Activated CD8-positive, alpha-beta T cell treated with anti-CD3 and anti-CD28 coated beads, Interleukin-2, amount 10 ng/mL, durations not matched to agents 7 days and 5 days (primary cell): ENCODE measurements around the gene PRRT1. TPM values are rescaled to one million over a fixed set of nuclear protein-coding genes. Genes with fewer than 3 reads are reported as not detected.
"Not testable (repeated sequence)": the region's sequence is repeated elsewhere in the genome, so short reads cannot be mapped to it uniquely, and the experiment has no call there.

ENCODE experiments used
- ATAC-seq: fragments of 150-1000 bp; cut with Tn5 transposase; one replicate; pipeline ENCODE4 v1.10.0; 2021; ENCODE audit warnings: moderate library complexity
- CTCF ChIA-PET: fragments of 350-600 bp; sonication (Branson Sonifier 250); formaldehyde crosslinking; loops from one replicate; lab custom pipeline; 2021; ENCODE audit warnings: antibody characterized with exemption; lab: Charles Lee
- POLR2A ChIA-PET: fragments of 350-600 bp; sonication (Branson Sonifier 250); formaldehyde crosslinking; loops from one replicate; lab custom pipeline; 2021; ENCODE audit warnings: antibody characterized with exemption; lab: Charles Lee
- DNase-seq: peaks from one replicate; pipeline ENCODE4 v3.0.0-alpha.2; 2020
- H3K27ac Mint-ChIP-seq: one replicate; pipeline ENCODE4 v1.8.0; 2021; ENCODE audit warnings: mild to moderate bottlenecking, mixed read lengths
- H3K27me3 Mint-ChIP-seq: one replicate; pipeline ENCODE4 v1.8.0; 2021; ENCODE audit warnings: low read depth, mixed read lengths
- H3K36me3 Mint-ChIP-seq: one replicate; pipeline ENCODE4 v1.8.0; 2021; ENCODE audit warnings: low read depth, mixed read lengths
- H3K4me1 Mint-ChIP-seq: one replicate; pipeline ENCODE4 v1.8.0; 2021; ENCODE audit warnings: low read depth, mixed read lengths
- H3K4me3 Mint-ChIP-seq: one replicate; pipeline ENCODE4 v1.8.0; 2021; ENCODE audit warnings: mild to moderate bottlenecking, mixed read lengths
- H3K9me3 Mint-ChIP-seq: one replicate; pipeline ENCODE4 v1.8.0; 2022; ENCODE audit warnings: mixed read lengths; ENCODE audit not compliant: insufficient read depth
- total RNA-seq, 2 experiments: library from RNA; stranded (reverse); gene quantifications; one replicate each; pipeline ENCODE4 v1.2.3, GENCODE V29; 2021

The PRRT1 gene
- total RNA-seq, 2 experiments from 2014 or later: 0.37 to 0.45 TPM

DNA sequence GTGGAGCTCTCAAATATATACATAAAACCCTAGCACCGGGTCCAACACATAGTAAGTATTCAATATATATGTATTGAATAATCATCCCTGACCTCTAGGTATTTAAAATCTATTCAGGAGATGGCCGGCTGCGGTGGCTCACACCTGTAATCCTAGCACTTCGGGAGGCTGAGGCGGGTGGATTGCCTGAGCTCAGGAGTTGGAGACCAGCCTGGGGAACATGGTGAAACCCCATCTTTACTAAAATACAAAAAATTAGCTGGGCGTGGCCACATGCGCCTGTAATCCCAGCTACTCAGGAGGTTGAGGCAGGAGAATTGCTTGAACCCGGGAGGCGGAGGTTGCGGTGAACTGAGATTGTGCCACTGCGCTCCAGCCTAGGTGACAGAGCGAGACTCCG, 41.4 kb upstream of the PRRT1 start:
- ChIA-PET POLR2A (interaction anchor here (0.6 to 6.5 kb wide), 8 partner anchors 10 to 71 kb away, joined by 3 to 45 read pairs (median 5); partner anchors contain the start of genes AGPAT1, ATF6B, FKBPL and RNF5), CTCF (interaction anchor here (0.6 to 1.9 kb wide), 7 partner anchors 14 to 74 kb away, joined by 3 to 7 read pairs (median 4); partner anchors contain the start of genes AGPAT1 and FKBPL)
- Mint-ChIP-seq H3K36me3 (peaks cover 37% of the 10 kb centered on the region), H3K4me3 (peak overlapping the region; percentile 99), H3K4me1 (peaks cover 45% of the 10 kb centered on the region), H3K27ac (peak overlapping the region; percentile 97)
- H3K9me3 Mint-ChIP-seq, H3K27me3 Mint-ChIP-seq, ATAC-seq, DNase-seq: not testable (repeated sequence)

DNA sequence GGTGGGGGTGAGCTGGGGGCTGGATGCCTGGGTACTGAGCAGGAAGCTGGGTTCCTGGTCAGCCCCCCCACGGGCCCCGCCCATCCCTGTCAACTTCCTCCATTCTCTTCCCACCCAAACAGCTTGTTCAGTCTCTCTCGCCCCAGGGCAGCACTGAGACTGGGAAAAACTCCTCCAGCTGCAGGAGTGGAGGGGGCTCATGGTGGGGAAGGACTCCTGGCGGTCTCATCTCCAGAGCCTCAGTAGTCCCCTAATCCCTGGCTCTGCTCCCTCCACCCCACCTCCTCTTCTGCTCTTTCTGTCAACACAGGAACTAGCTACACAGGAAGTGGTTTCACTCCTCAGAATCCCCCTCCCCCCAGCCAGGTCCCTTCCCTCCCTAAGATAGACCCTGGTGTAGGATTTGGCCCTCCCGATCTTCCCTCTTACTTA, 40.9 kb upstream of the PRRT1 start, which contains the start of gene GPSM3:
Gene GPSM3 (minus strand): TSS at position 36 of the 432 bp plus-strand sequence. CDS start 130 bp downstream, outside the sequence.
- peaks cover 50% of the 10 kb centered on the region for H3K4me1 Mint-ChIP-seq
- no peaks in the 10 kb centered on the region for H3K27me3 Mint-ChIP-seq
- ATAC-seq (no peak), DNase-seq (peak; percentile 66)
- peak within 1 kb of the TSS; percentile 97 for H3K27ac Mint-ChIP-seq
- peaks cover 42% of the 10 kb centered on the region for H3K36me3 Mint-ChIP-seq
- H3K9me3 Mint-ChIP-seq: no peaks in the 10 kb centered on the region
- ChIA-PET CTCF (interaction anchor here (0.6 to 1.9 kb wide), 8 partner anchors 10 to 646 kb away, joined by 3 to 7 read pairs (median 3); partner anchors contain the start of genes AGPAT1, FKBPL and TAP2), POLR2A (interaction anchor here (0.6 to 6.5 kb wide), 10 partner anchors 10 to 71 kb away, joined by 3 to 45 read pairs (median 4); partner anchors contain the start of genes AGPAT1, ATF6B, FKBPL and RNF5)
- peak within 1 kb of the TSS; percentile 99 for H3K4me3 Mint-ChIP-seq

DNA sequence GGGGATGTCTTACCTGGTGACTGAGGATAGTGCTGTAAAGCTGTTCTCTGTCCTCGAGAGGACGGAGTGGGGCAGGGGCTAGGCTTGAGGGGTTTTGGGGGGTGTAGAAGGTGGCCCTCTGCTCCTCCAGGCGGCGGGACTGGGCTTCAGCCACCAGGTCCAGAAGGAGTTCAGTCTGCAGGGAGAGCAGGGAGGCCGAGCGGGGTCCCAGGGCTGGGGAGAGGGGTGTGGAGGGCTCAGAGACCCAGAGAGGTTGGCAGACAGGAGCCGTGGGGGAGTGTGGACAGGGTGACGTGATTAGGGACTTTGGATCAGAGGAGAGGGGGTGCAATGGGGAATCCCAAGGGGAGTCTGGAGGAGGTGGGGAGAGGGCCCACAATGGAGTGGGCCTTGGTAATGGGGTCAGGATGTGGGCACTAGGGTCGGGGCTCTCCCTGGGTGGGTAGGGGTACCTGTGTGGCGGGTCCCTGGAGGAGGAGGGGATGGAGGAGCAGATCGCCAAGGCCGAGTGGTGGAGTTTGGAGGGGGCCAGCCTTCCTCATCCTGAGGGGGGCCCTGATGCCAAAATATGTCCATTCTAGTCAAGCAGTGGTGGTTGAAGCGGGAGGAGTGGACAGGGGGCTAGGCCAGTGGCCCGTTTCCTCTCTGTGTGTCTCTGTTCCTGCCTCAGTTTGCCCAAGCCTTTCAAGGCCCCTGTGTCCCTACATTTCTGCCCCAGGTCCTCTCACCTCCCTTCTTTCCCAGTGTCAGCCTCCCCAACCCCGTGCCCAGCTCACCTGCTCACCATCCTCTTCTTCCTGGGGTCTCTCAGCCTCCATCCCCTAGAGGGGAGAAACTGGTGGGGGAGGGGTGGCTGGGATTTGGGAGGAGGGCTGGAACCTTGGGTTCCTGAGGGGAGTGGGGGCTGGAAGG, 40.2 kb upstream of the PRRT1 start:
- H3K4me1 Mint-ChIP-seq: peaks cover 53% of the 10 kb centered on the region
- ATAC-seq (no peak), DNase-seq (no peak)
- H3K4me3 Mint-ChIP-seq: peak overlapping the region; percentile 99
- H3K9me3 Mint-ChIP-seq: no peaks in the 10 kb centered on the region
- no peaks in the 10 kb centered on the region for H3K27me3 Mint-ChIP-seq
- POLR2A ChIA-PET: interaction anchor here (1.0 to 6.5 kb wide), 7 partner anchors 9 to 780 kb away, joined by 3 to 45 read pairs (median 7); partner anchors contain the start of genes ATF6B, FKBPL and RNF5
- CTCF ChIA-PET: interaction anchor here (0.9 to 2.5 kb wide), 7 partner anchors 9 to 646 kb away, joined by 3 to 8 read pairs (median 3); partner anchors contain the start of genes AGPAT1 and TAP2
- H3K36me3 Mint-ChIP-seq: peaks cover 49% of the 10 kb centered on the region
- H3K27ac Mint-ChIP-seq: peak overlapping the region; percentile 97

DNA sequence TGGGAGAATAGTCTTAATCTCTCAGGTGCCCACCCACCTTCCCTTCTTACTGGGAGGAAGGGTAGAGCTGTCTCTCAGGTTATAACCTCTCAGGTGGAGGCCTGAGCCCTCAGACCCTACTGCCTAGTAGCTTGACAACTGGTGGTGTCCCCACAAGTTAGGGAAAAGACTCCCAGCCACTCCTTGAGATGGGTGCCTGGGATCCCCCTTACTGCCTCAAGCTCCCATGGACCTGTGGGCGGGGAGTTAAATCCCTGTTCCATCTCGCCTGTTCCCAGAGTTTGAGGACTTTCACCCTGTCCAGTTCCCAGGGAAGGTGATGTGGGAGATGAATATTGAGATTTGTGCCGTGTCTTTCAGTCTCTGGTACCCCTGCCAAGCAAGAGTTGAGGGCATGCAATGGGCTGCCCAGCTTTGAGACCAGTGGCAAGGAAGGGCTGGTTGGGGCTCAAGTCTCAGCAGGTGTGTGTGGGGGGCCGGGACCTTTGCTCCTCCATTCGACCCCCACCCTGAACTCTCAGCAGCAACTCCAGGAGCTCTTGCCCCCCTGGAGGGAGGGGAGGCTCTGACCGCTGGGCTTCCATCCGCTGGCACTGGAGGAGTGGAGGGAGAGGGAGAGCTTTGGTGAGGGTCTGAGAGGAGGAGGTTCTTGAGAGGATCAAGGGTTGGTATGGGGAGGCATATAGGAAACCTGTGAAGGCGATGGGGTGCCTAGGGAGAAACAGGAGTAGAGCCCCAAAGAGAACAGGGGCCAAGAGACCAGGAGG, 39.4 kb upstream of the PRRT1 start:
- Mint-ChIP-seq H3K4me3 (peak overlapping the region; percentile 99), H3K27me3 (no peaks in the 10 kb centered on the region), H3K36me3 (peaks cover 56% of the 10 kb centered on the region), H3K9me3 (no peaks in the 10 kb centered on the region), H3K27ac (peak overlapping the region; percentile 97), H3K4me1 (peaks cover 56% of the 10 kb centered on the region)
- POLR2A ChIA-PET: interaction anchor here (1.0 to 6.5 kb wide), 9 partner anchors 8 to 780 kb away, joined by 3 to 45 read pairs (median 6); partner anchors contain the start of genes AGPAT1, ATF6B, DXO and FKBPL
- no peak for ATAC-seq
- CTCF ChIA-PET: interaction anchor here (1.2 to 2.5 kb wide), 3 partner anchors 9 to 72 kb away, joined by 3 to 8 read pairs (median 3); no protein-coding TSS in a partner anchor
- DNase-seq: no peak

DNA sequence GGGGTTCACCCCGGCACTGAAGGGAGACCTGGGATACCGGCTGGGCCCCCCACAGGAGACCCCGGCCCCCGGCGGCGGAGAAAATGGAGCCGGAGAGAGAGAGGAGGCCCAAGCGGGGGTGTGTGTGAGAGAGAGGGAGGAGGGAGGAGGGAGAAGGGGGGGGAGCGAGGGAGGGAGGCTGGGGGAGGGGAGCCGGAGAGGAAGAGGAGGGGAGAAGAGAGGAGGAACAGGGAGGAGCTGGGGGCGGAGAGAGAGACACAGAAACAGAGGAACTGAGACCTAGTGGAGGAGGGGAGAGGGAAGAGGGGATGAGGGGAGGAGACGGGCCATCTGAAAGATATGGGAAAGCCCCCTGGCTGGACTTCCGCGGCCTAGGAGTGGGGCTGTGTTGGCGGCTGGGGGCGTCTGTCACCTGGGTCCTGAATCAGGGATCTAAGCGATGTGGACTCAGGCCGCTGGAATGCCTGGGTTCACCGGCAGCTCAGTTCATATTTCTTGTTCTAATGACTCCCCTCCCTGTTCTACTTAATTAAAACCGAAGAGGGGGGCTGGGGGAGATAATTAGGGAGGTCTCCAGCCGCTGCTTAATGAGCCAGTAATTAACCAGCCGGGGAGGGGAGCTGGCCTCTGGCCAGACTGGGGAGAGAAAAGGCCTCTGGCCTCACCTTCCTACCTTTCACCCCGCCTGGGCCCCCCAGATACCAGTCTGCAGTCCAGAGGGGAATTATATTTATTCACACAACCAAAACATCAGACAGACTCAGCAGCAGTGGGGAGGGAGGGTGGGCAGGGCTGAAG, 38.5 kb upstream of the PRRT1 start, which contains the start of gene PBX2:
Gene PBX2 (minus strand): TSS at position 149 of the 798 bp plus-strand sequence. CDS start 287 bp downstream, outside the sequence.
- peaks cover 62% of the 10 kb centered on the region for H3K36me3 Mint-ChIP-seq
- peak within 1 kb of the TSS; percentile 97 for H3K27ac Mint-ChIP-seq
- H3K27me3 Mint-ChIP-seq: no peaks in the 10 kb centered on the region
- ChIA-PET POLR2A (interaction anchor here (1.0 to 6.5 kb wide), 8 partner anchors 8 to 781 kb away, joined by 3 to 45 read pairs (median 7); partner anchors contain the start of genes AGPAT1, ATF6B, DXO and FKBPL), CTCF (interaction anchor here (1.2 to 2.5 kb wide), 2 partner anchors 11 to 72 kb away, joined by 3 to 8 read pairs; no protein-coding TSS in a partner anchor)
- peaks cover 59% of the 10 kb centered on the region for H3K4me1 Mint-ChIP-seq
- DNase-seq (peak; percentile 93), ATAC-seq (peak; percentile 61)
- no peaks in the 10 kb centered on the region for H3K9me3 Mint-ChIP-seq
- peak within 1 kb of the TSS; percentile 99 for H3K4me3 Mint-ChIP-seq

DNA sequence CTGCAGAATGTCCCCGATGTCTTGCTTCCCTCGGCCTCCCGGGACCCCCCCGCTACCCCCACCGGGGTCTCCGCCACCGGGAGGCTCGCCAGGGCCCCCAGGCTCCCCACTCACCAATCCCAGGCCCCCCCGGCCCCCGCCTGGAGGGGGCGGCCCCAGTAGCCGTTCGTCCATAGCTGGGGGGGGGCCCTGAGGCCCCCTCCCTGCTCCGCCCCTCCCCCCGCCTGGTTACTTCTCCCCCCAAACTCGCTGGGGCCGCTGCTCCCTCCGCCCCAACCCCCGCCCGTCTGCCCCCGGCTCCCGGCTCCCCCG, 38.0 kb upstream of the PRRT1 start:
- peaks cover 62% of the 10 kb centered on the region for H3K36me3 Mint-ChIP-seq

DNA sequence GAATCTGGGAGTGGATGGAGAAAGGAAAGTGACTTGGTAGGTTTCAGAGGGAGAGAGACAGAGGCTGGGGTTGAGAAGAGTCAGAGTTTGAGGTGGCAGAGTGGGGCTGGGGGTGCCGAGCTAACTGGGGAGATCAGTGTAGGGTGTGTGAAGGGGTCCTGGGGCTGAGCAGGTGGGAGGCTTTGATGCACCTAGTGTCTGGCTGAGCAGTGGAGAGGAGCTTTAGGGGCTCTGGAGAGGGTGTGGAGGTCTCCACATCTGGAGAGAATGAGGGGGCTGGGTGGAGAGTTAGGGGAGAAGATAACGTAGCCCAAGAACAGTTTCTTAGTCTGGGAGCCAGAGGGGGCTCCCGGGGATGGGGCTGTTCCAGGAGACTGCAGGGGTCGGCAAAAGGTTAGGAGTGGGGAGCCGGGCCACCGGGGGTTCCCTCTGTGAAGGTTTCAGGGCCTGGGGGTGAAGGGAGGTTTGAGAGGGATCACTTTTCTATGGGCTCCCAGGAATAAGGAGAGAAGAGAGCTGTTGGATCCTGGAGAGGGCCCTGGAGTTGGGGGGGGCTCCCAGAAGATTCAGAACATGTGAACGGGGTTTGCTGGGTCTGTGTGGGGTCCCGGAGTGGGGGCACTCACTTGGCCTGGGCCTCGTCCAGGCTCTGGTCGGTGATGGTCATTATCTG, 37.5 kb upstream of the PRRT1 start:
- Mint-ChIP-seq H3K4me3 (peak overlapping the region; percentile 99), H3K4me1 (peaks cover 49% of the 10 kb centered on the region), H3K9me3 (no peaks in the 10 kb centered on the region), H3K27me3 (no peaks in the 10 kb centered on the region), H3K36me3 (peaks cover 62% of the 10 kb centered on the region), H3K27ac (peak overlapping the region; percentile 87)
- no peak for DNase-seq
- no peak for ATAC-seq
- POLR2A ChIA-PET: interaction anchor here (1.3 to 6.5 kb wide), 3 partner anchors 10 to 783 kb away, joined by 5 to 45 read pairs (median 8); partner anchors contain the start of gene RNF5
- CTCF ChIA-PET: interaction anchor here (1.0 to 2.5 kb wide), 2 partner anchors 9 to 71 kb away, joined by 3 to 8 read pairs; no protein-coding TSS in a partner anchor

More for the DNA sequence above, 38.0 kb upstream of the PRRT1 start:
- DNase-seq: no peak
- Mint-ChIP-seq H3K4me3 (peak overlapping the region; percentile 99), H3K4me1 (peaks cover 53% of the 10 kb centered on the region), H3K9me3 (no peaks in the 10 kb centered on the region), H3K27me3 (no peaks in the 10 kb centered on the region), H3K27ac (no peak overlapping the region)
- ChIA-PET POLR2A (interaction anchor here (1.0 to 6.5 kb wide), 5 partner anchors 10 to 218 kb away, joined by 3 to 45 read pairs (median 8); partner anchors contain the start of genes ATF6B, DXO, FKBPL and RNF5), CTCF (interaction anchor here (1.0 to 2.5 kb wide), 3 partner anchors 10 to 71 kb away, joined by 3 to 8 read pairs (median 3); no protein-coding TSS in a partner anchor)
- ATAC-seq: no peak

DNA sequence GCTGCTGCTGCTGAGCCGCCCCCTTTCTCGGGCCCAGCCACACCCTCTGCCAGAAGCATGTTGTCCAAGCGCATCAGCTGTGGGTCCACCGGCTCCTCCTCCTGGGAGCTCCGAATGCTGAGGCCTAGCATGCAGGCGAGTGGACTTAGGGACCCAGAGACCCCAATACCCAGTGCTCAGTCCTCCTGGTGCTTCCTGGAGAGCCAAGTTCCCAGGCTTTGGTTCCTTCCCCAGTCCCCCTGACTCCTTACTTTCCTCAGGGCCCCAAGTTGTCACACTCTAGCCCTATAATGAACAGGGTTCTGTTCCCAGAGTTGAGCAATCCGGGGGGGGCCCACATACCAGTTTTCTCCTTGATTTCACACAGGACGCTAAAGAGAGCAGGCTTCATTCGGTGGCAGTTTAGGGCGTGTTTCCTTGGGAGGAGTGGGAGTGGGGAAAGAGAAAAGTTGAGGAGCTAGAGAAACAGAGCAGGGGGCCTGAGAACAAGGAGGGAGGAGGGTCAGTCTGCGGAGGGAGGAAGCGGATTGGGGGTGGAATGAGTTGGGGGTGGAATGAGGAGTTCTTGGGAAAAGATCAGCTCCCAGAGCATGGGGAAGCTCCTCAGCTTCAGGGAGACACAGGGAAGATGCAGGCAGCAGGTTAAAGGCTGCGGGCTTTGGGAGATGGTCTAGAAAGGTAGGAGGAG, 36.8 kb upstream of the PRRT1 start:
- no peaks in the 10 kb centered on the region for H3K27me3 Mint-ChIP-seq
- peak overlapping the region; percentile 99 for H3K4me3 Mint-ChIP-seq
- peak overlapping the region; percentile 87 for H3K27ac Mint-ChIP-seq
- peaks cover 42% of the 10 kb centered on the region for H3K4me1 Mint-ChIP-seq
- peaks cover 68% of the 10 kb centered on the region for H3K36me3 Mint-ChIP-seq
- H3K9me3 Mint-ChIP-seq: no peaks in the 10 kb centered on the region
- POLR2A ChIA-PET: interaction anchor here (1.3 to 6.5 kb wide), 3 partner anchors 9 to 783 kb away, joined by 5 to 45 read pairs (median 8); partner anchors contain the start of gene RNF5
- ATAC-seq (no peak), DNase-seq (no peak)
- CTCF ChIA-PET: interaction anchor here (1.0 kb wide), 1 partner anchor 9 kb away, joined by 3 read pairs; no protein-coding TSS in a partner anchor

DNA sequence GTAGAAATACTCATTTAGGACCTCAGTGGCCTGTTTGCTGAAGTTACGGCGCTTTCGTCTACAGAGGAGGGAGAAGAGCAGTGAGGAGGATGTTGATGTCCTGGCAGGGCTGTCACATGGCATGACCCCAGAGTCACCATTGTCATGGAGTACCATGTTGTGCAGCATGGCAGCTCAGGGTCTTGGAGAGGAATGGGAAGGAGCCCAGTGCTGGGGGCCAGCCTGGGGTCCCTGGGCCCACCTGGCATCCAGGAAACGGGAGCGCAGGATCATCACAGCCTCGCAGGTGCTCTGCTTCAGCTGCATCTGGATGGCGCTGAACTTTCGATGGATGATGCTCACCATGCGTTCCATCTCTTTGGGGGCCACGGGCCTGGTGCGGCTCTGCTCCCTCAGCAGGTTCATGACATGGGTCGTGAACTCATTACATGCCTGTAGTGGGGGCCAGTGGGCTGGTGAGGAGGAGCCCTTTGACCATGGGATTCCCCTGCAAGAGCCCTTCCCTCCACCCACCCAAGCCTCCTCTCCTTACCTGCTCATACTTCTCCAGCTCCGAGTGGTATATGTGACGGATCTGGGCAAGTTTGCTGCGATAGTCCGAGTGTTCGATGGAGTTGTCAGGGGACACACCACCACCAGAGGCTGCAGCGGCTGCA, 36.1 kb upstream of the PRRT1 start:
- peaks cover 39% of the 10 kb centered on the region for H3K4me1 Mint-ChIP-seq
- ATAC-seq, DNase-seq, H3K9me3 Mint-ChIP-seq, CTCF ChIA-PET, H3K27me3 Mint-ChIP-seq: not testable (repeated sequence)
- H3K27ac Mint-ChIP-seq: peak overlapping the region; percentile 80
- H3K36me3 Mint-ChIP-seq: peaks cover 71% of the 10 kb centered on the region
- H3K4me3 Mint-ChIP-seq: peak overlapping the region; percentile 99
- POLR2A ChIA-PET: interaction anchor here (1.3 to 6.5 kb wide), 2 partner anchors 9 to 784 kb away, joined by 5 to 45 read pairs; partner anchors contain the start of gene RNF5
